CD4-positive, alpha-beta T cell treated with Interleukin-10 for 1 hour (primary cell): ENCODE results near the gene MESD.

ENCODE experiments used
- DNase-seq: peaks from one replicate; pipeline ENCODE4 v3.0.0-alpha.2; 2020

Gene MESD

DNA sequence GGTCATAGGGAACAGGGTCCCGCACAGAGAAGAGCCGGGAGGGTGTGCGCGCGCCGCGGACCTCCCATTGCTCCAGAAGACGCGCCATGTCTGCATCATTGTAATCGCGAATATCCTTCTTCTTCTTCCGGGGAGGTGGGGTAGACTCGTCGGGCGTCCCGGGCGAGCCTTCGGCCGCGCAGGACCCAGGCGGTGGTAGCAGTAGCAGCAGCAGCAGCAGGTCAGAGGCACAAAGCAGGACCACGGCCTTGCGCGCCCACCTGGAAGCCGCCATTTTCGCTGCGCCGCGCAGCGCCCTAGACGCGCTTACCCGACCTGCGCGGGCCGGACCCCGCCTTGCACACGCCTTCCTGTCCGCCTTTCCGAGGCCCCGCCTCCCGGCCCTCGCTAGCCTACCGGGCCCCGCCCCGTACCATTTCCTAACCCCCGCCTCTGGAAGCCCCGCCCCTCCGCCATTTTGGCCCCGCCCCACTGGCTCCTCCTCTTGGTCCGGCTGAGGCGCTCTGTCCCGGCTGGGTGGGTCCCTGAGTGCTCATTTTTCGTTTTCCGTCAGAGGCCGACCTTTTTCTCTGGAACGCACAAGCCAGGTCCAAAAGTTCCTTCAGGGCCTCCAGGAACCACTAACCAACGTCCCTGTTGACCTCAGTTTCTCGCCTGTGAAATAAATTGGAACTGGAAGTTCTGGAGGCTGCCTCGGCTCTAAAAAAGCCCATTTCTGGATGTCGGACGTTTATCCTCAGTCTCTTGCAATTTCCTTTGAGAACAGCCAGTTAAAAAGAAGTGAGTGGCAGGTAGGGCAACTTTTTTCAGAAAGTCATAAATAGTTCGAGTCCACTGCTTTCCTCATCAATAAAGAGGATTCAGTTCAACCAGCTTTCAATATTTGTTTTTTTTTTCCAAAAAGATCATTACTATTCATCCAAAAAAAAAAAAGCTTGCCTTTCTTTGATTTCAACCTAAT, at the start of gene MESD:
TSS of gene MESD (minus strand) at position 302 of the 961 bp plus-strand sequence. CDS start at position 274, 28 bp downstream.
- peak; percentile 96 for DNase-seq

- DNase-seq: no peak
Observed at GRCh38 chr15:81038975-81039607, 49.5 kb upstream of the MESD start.

DNA sequence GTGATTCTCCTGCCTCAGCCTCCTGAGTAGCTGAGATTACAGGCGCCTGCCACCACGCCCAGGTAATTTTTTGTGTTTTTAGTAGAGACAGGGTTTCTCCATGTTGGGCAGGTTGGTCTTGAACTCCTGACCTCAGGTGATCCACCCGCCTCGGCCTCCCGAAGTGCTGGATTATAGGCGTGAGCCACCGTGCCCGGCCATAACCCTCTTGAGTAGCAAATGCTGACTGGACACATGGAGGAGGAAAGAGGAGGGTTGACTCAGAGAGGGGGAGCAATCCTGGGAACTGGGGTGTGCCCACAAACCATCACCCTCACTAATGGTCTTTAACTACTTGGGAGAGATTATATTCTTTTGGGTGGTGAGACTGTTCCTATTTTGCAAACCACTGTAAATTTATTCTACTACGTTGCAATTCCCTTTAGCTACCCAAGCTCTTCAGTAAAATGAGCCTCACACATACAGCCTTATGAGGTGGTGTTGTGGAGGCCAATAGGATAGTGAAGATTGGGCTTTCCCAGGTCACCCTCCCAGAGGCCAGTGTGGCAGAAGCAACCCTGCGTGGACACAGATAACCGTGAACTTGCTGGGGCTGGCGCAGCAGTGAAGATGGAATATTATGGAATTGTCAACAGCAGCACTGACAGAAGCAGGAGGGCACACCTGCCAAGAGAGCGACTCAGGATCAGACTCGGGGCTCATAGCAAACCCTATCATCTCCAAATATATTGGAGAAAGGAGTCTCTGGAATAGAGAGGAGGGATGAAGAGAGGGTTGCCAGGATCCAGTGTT, 48.5 kb upstream of the MESD start:
- DNase-seq: no peak

DNA sequence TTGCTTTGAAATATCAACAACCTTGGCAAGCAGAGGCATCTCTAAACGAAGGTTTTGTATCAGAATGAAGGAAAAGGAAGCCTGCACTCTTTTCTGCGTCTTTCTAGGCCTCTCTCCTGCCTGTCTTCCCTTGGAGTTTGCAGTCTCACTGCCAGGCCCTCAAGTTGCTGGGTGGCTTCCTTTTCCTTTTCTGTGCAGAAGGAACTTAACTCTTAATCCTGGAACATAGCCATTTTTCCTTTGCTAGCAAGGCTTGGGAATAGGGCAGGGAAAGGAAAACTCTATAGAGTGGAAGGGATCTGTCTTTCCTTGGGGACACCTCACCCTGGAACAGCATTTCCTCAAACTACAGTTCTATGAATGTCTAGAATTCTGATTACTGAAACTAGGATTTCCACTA, 43.9 kb upstream of the MESD start:
- DNase-seq: no peak

DNA sequence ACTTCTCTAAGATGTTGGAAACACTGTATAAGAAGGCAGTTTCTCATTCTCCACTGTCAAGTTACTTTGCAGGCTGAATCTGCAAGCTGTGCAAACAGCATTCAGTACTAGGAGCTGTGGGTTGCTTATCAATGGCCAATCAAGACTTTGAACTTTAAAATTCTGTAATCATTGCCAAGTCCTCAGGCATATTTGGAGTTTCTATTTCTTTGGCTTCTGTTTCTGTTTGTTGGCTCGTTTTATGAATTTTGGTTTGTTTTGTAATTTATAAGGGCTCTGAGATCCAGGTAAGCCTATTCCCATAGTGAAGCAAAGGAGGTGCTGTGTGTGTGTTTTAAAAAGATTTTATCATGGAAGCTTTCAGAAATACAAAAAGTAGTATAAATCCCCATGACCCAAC, 43.2 kb upstream of the MESD start:
- no peak for DNase-seq

DNA sequence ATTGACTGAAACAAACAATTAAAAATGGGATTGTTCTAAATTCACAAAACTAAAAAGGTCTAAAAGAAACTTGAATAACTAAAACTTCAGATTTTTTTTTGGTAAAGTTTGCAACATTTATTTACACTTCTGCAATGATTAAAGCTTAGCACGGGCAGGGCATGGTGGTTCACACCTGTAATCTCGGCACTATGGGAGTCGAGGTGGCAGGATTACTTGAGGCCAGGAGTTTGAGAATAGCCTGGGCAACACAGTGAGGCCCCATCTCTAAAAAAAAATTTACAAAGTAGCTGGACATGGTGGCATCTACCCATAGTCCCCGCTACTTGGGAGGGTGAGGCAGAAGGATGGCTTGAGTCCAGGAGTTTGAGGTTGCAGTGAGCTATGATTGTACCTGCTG, 42.7 kb upstream of the MESD start:
- DNase-seq: no peak

DNA sequence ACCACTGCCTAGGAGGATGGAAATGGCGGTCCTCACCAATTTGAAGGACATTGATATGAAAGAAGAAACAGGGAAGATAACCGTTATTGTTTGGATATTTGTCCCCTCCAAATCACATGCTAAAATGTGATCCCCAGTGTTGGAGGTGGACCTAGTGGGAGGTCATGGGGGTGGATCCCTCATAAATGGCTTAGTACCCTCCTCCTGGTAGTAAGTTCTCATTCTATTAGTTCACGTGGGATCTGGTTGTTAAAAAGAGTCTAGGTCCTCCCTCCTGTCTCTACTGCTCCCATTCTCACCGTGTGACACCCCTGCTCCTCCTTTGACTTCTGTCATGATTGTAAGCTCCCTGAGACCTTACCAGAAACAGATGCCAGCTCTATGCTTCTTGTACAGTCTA, 41.6 kb upstream of the MESD start:
- no peak for DNase-seq

DNA sequence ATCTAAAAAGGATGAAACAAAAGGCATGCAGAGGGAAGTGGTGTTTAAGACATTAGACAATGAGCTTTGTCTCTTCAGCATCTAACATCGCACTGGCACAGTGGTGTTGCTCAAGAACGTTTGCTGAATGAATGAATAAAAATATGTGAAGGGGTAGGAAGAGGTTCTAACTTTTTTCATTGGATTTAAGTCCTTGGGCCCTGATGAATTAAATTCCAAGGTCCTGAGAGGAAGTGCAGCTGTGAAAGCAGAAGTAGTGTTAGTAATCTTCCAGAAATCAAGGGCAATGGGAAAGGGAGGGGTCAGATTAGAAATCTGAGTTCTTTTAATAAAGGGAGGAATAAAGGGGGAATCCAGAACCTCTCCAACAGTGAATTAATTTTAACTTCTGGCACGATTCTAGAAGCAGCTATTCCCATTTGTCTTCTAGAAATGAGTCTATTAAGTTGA, 40.7 kb upstream of the MESD start:
- no peak for DNase-seq

- DNase-seq: no peak
Observed at GRCh38 chr15:81029414-81030300, 40.0 kb upstream of the MESD start.

- DNase-seq: no peak
Observed at GRCh38 chr15:81026836-81027599, 37.4 kb upstream of the MESD start.

DNA sequence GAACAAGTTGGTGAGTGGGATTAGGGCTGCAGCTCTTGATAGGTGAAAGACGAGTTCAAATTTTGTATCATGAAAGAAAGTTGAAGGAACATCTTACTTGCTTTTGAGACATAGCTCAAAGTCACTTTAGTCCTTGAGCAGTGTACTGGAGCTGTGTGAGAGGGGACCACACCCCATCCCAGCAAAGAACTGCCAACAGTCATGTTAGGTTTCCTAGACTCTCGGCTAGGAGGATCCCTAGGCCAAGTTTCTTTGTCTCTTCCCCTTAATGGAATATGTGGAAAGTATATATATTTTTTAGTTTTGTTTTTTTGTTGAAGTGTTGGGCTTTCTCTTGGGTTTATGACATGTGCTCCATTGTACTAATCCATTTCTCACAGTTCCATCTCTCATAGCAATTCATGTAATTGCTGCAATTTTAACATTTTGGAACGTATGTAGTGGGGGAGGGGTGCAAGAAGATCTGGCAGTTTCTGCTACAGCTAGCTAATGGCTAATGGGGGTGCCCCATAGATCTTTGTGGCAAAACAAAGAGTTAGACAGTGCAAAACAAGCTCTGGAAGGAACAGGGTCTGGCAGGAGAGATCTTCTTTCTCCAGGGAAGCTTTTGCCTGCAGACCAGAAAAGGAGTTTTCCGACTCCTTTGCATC, 36.2 kb upstream of the MESD start:
- DNase-seq: no peak

- no peak for DNase-seq
Observed at GRCh38 chr15:81024936-81025335, 35.3 kb upstream of the MESD start.

DNA sequence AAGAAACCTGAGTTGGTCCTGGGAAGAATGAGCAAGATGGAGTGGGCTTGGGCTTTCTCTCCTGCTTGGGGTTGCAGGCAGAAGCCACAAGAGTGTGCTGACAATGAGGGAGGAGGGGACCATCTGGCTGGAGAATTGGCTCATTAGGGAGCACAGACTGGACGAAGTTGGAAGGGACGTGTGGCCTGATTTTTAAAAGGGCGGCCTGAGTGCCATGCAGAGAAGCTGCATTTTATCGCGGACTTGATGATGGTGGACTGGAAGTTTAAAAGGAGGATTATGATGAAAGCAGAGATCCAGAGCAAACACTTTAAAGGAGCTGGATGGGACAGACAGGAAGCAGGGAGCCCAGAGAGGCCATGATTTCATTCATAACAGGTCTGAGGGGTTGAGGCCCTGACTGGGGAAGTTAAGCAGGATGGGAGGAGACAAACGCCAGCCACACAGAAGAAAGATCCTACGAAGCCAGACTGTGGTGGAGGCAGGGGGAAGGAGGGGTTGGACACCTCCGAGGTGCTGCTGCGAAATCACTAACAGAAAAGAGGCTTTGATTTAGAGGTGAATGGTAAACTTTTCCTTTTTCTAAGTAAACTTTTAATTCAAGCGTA, 34.8 kb upstream of the MESD start:
- no peak for DNase-seq

DNA sequence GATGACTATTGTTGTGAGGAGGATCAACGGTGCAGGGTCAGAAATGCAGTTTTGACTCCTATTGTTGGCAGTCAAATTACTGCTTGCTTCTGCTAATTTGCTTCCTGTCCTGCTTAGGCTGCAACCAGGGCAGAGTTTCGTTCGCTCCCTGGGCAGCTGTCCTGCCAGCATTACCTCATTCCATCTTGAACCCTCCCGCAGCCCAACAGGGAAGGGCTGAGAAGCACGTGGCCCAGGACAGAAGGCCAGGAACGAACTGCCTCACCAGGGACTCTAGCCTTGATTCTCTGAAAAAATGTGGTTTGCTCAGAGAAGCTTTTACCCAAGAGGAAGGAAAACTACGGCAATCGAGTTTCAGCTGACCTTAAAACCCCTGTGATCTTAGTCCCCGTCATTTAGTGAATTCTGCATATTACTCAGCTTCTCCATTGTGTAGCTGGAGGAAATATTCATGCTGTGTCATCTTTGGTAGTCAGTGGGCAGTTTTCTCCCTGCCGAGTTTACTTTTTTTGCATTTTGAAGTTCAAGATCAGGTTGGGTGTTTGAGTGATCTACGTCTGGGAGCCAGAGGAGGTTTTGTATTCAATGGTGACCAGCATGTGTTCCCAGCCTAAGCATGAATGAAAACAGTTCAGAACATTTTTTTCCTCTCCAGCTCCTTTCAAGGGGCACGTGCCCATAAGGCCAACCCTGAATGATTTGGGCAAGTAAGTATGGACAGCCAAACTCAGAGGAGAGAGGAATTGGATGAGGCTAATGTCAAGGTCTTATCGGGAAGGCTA, 34.1 kb upstream of the MESD start:
- DNase-seq: peak; percentile 17

GRCh38 chr15:81021321-81021720, 31.7 kb upstream of the MESD start:
- DNase-seq: no peak

GRCh38 chr15:81018197-81018596, 28.6 kb upstream of the MESD start:
- no peak for DNase-seq

DNA sequence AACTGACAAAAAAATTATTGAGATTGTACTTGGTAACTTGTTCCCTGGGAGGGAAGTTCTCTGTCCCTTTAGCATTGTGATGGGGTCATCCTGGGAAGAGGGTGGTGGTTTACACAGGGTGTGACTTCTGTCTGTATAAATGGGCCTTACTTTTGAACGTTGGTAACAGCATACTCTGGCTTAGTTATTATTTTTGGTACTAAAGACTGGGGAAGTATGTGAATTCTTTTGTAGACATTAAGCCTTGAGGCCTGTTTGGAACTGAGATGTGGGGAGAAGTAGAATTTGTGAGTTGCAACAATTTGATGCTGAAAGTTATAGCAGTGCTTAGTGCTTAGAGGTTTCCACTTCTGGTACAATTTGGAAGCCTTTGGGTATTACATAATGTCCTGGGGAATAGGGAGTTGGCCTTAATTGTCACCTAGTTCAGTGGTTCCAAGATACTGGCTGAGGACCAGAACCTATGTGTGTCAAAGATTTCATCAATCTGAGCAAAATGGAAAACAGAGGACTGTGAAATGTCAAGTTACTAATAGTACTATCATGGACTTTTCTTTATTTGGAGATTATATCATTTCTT, 27.0 kb upstream of the MESD start:
- DNase-seq: no peak

GRCh38 chr15:81015621-81016488, 26.2 kb upstream of the MESD start:
- no peak for DNase-seq
